ENCODE data around the gene MBD5.

DNA sequence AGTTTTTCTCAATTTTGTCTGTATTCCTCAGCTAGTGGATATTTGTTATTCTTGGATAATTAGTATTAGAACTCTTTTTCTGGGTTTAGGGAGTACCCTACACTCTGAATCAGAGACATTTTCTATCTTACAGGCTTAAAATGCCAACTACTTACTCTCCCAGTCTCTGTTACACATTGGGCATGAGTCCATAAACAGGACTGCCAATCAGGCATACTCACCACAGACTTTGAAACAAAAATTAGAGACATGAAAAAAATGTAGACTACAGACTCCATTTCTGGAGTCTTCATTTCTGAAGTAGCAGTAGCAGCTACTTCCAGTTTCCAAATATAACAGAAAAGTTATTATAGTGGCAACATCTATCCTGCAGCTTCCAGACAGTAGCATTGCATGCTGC, 279.7 kb downstream of the MBD5 start:
- TF ChIP-seq RAD21 (conservative IDR thresholded peaks at IDR 0.05 in 1 of 2, IDR thresholded peaks at IDR 0.05 in 1 of 2), result no peak
- TF ChIP-seq CTCF (IDR thresholded peaks at IDR 0.05), result no peak
- TF ChIP-seq, protein P1, sequence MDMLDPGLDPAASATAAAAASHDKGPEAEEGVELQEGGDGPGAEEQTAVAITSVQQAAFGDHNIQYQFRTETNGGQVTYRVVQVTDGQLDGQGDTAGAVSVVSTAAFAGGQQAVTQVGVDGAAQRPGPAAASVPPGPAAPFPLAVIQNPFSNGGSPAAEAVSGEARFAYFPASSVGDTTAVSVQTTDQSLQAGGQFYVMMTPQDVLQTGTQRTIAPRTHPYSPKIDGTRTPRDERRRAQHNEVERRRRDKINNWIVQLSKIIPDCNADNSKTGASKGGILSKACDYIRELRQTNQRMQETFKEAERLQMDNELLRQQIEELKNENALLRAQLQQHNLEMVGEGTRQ (IDR thresholded peaks at IDR 0.05), result no peak
- no peak for TF ChIP-seq POLR2A (IDR thresholded peaks at IDR 0.05; ENCODE audit: low read length)
- TF ChIP-seq MYC (IDR thresholded peaks at IDR 0.05; ENCODE audit: borderline replicate concordance, low read length), result no peak
- TF ChIP-seq TP53 (CRISPR knock-in tag; IDR thresholded peaks at IDR 0.05), result no peak
- no peak for TF ChIP-seq ESRRA (IDR thresholded peaks at IDR 0.05; ENCODE audit: borderline replicate concordance, low read length)
- no peak for TF ChIP-seq EP300 (IDR thresholded peaks at IDR 0.05)
- TF ChIP-seq, protein P2, sequence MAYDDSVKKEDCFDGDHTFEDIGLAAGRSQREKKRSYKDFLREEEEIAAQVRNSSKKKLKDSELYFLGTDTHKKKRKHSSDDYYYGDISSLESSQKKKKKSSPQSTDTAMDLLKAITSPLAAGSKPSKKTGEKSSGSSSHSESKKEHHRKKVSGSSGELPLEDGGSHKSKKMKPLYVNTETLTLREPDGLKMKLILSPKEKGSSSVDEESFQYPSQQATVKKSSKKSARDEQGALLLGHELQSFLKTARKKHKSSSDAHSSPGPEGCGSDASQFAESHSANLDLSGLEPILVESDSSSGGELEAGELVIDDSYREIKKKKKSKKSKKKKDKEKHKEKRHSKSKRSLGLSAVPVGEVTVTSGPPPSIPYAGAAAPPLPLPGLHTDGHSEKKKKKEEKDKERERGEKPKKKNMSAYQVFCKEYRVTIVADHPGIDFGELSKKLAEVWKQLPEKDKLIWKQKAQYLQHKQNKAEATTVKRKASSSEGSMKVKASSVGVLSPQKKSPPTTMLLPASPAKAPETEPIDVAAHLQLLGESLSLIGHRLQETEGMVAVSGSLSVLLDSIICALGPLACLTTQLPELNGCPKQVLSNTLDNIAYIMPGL (CRISPR knock-in tag; IDR thresholded peaks at IDR 0.05; ENCODE audit: borderline replicate concordance), result no peak
- no peak for TF ChIP-seq KDM1A (IDR thresholded peaks at IDR 0.05; ENCODE audit: low read depth)

All from A549 (cell line).